Thyroid gland (tissue), 4 donors: ENCODE data around the gene FTCD. TPM values are rescaled to one million over a fixed set of nuclear protein-coding genes. Genes with fewer than 3 reads are reported as not detected.

Experiments
- DNase-seq, 2 donors: peaks; one replicate each; pipeline ENCODE4 v3.0.0-alpha.2; 2019
- H3K27ac ChIP-seq, 3 donors: fragments of 200-600 bp; sonication (generic); 1 replicate in 2 of 3; 2 replicates in 1 of 3; pipeline ENCODE4 v1.5.1; 2016 to 2019; ENCODE audit warnings: mild to moderate bottlenecking in 1 of 3, moderate library complexity in 1 of 3
- H3K27me3 ChIP-seq: fragments of 200-600 bp; sonication (generic); one replicate; pipeline ENCODE4 v1.5.1; 2019
- H3K36me3 ChIP-seq, 2 donors: fragments of 200-600 bp; sonication (generic); one replicate each; pipeline ENCODE4 v1.5.1; 2016 to 2019
- H3K4me1 ChIP-seq, 2 donors: fragments of 200-600 bp; sonication (generic); one replicate each; pipeline ENCODE4 v1.5.1; 2017 to 2019
- H3K4me3 ChIP-seq, 3 donors: fragments of 200-600 bp; sonication (generic); replicated peaks in 1 of 3; 1 replicate in 2 of 3; 2 replicates in 1 of 3; pipeline ENCODE4 v1.5.1; 2016; ENCODE audit warnings: mild to moderate bottlenecking in 1 of 3
- H3K9me3 ChIP-seq: fragments of 200-600 bp; sonication (generic); one replicate; pipeline ENCODE4 v1.5.1; 2017
- CTCF ChIP-seq, 6 experiments: fragments of 200-600 bp in 3 of 6; fragments of 450-650 bp in 3 of 6; sonication (generic) in 3 of 6; IDR thresholded peaks; one replicate each; pipeline ENCODE4 v1.5.1; 2016 to 2019; ENCODE audit warnings: antibody characterized with exemption in 6 of 6, mild to moderate bottlenecking in 2 of 6, inconsistent platforms in 1 of 6, moderate library complexity in 1 of 6
- POLR2A ChIP-seq, 2 donors: fragments of 450-650 bp; IDR thresholded peaks; one replicate each; pipeline ENCODE4 v1.6.1; 2017; ENCODE audit warnings: antibody characterized with exemption in 2 of 2, mild to moderate bottlenecking in 2 of 2, moderate library complexity in 1 of 2
- WGBS, 2 donors: methylation state at CpG; one replicate each; pipeline ENCODE4 v1.1.5; 2017; 5-methylcytosine and 5-hydroxymethylcytosine counted together
- intact Hi-C: fragments of 100-400 bp; cut with DNase I; formaldehyde crosslinking; loops from one replicate; pipeline ENCODE4 v1.15.1; 2023
- total RNA-seq, 4 donors: library from RNA; depleted of rRNA; stranded (reverse); fragments of >200 nt; gene quantifications; one replicate each; pipeline ENCODE4 v1.2.3, GENCODE V29; 2016

Gene FTCD
- total RNA-seq, 4 donors from 2014 or later, result 0.78 to 1.2 (median 0.94) TPM; not detected in 1

- H3K27ac ChIP-seq, result peak overlapping the region; percentile 52 to 62 (median 57)
- H3K9me3 ChIP-seq, result no peaks in the 10 kb centered on the region
- 88 to 89% methylated on average over 8 of the region's 8 CpGs for WGBS, 2 donors
- no peak overlapping the region for H3K4me3 ChIP-seq
- peaks cover 0 to 3% of the 10 kb centered on the region in 2 donors for H3K4me1 ChIP-seq
- no peak for TF ChIP-seq POLR2A (IDR thresholded peaks at IDR 0.05)
- TF ChIP-seq CTCF (IDR thresholded peaks at IDR 0.05), result no peak
- intact Hi-C loops, result no loop called here
- no peak for DNase-seq
- H3K36me3 ChIP-seq, result no peaks in the 10 kb centered on the region
- H3K27me3 ChIP-seq, result no peaks in the 10 kb centered on the region
These were observed 63.8 kb downstream of the FTCD start for GRCh38 chr21:46091631-46092025.

DNA sequence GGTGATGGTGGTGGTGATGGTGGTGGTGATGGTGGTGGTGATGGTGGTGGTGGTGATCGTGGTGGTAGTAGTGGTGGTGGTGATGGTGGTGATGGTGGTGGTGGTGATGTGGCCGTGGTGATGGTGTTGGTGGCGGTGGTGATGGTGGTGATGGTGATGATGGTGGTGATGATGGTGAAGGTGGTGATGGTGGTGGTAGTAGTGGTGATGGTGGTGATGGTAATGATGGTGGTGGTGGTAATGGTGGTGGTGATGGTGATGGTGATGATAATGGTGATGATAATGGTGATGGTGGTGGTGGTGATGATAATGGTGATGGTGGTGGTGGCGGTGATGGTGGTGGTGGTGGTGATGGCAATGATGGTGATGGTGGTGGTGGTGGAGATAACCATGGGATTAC lies 64.3 kb downstream of the FTCD start:
- H3K36me3 ChIP-seq, result no peaks in the 10 kb centered on the region
- H3K27me3 ChIP-seq, result no peaks in the 10 kb centered on the region
- no peak for TF ChIP-seq POLR2A (IDR thresholded peaks at IDR 0.05)
- TF ChIP-seq CTCF (IDR thresholded peaks at IDR 0.05), result no peak
- intact Hi-C loops, result no loop called here
- DNase-seq, result no peak
- no peaks in the 10 kb centered on the region for H3K9me3 ChIP-seq
- WGBS, 2 donors, result 84 to 86% methylated on average over 4 of the region's 4 CpGs
- H3K4me3 ChIP-seq, result no peak overlapping the region
- H3K4me1 ChIP-seq, result peaks cover 0 to 3% of the 10 kb centered on the region in 2 donors
- H3K27ac ChIP-seq, result no peak overlapping the region

DNA sequence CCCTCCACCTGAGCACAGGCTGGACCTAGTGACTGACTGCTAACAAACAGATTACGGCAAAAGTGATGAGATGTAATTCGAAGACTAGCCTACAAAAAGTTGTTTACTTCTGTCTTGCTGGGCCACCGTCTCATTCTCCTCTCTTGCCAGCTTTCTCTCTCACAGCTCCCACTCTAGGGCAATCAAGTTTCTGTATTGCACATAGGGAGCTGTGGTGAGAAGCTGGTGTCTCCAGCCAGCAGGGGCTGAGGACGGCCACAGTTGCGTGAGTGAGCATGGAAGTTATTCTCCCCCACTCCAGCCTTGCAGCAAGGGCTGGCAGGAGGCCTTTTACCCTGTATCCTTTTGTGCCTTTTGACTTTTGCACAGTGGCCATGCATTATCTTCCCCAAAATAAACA lies 66.1 kb downstream of the FTCD start:
- TF ChIP-seq POLR2A (IDR thresholded peaks at IDR 0.05) (no peak), CTCF (IDR thresholded peaks at IDR 0.05) (no peak)
- Histone ChIP-seq H3K4me3 (no peak overlapping the region), H3K27ac (no peak overlapping the region), H3K9me3 (no peaks in the 10 kb centered on the region), H3K4me1 (peaks cover 0 to 3% of the 10 kb centered on the region in 2 donors), H3K27me3 (no peaks in the 10 kb centered on the region), H3K36me3 (no peaks in the 10 kb centered on the region)
- intact Hi-C loops, result no loop called here
- DNase-seq, result no peak
- 69 to 78% methylated on average over 5 of the region's 5 CpGs for WGBS, 2 donors

DNA sequence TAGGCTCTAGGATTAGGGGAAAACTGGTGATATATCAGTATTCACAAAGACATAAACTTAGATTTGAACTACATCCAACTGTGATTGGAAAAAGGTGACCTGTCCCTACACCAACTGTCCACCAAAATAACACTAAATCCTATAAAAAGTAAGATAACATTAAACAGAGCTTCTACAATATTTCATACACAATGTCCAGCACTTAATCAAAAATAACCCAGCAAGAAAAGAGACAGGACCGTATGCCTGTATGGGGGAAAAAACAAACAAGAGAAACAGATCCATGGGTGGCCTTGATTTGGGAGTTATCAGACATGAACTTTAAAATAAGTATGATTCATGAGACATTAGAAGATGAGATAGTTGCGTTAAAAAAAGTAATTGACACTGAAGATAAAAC lies 67.2 kb downstream of the FTCD start:
- H3K27ac ChIP-seq, result no peak overlapping the region
- 89 to 93% methylated on average over 2 of the region's 2 CpGs for WGBS, 2 donors
- no peak overlapping the region for H3K4me3 ChIP-seq

GRCh38 chr21:46087641-46088040 lies 67.7 kb downstream of the FTCD start:
- no peak overlapping the region for H3K4me3 ChIP-seq
- no peaks in the 10 kb centered on the region for H3K9me3 ChIP-seq
- DNase-seq, result no peak
- no peak overlapping the region for H3K27ac ChIP-seq
- intact Hi-C loops, result no loop called here
- TF ChIP-seq CTCF (IDR thresholded peaks at IDR 0.05), result no peak
- TF ChIP-seq POLR2A (IDR thresholded peaks at IDR 0.05), result no peak
- H3K36me3 ChIP-seq, result no peaks in the 10 kb centered on the region
- H3K4me1 ChIP-seq, result peaks cover 0 to under 1% of the 10 kb centered on the region in 2 donors
- WGBS, 2 donors, result 72 to 86% methylated on average over 1 of the region's 1 CpG
- no peaks in the 10 kb centered on the region for H3K27me3 ChIP-seq

More for the DNA sequence above, 67.2 kb downstream of the FTCD start:
- Histone ChIP-seq H3K9me3 (no peaks in the 10 kb centered on the region), H3K36me3 (no peaks in the 10 kb centered on the region), H3K4me1 (peaks cover 0 to 3% of the 10 kb centered on the region in 2 donors), H3K27me3 (no peaks in the 10 kb centered on the region)
- TF ChIP-seq POLR2A (IDR thresholded peaks at IDR 0.05), result no peak
- TF ChIP-seq CTCF (IDR thresholded peaks at IDR 0.05), result no peak
- intact Hi-C loops, result no loop called here
- no peak for DNase-seq

Other genes with a start within 250 kb of the FTCD start
- gene COL6A1, start 173.8 kb downstream of the FTCD start, total RNA-seq, result 100 to 1,000 TPM in 3 of 4 donors, 10 to 100 TPM in 1; 96.1 to 213 (median 162) TPM
- 100 to 1,000 TPM in 3 of 4 donors, 10 to 100 TPM in 1; 79.4 to 191 (median 172) TPM for gene COL6A2, start 57.5 kb downstream of the FTCD start, total RNA-seq
- 1 to 10 TPM; 3.5 to 9.0 (median 5.8) TPM for gene SPATC1L, start 28.9 kb upstream of the FTCD start, total RNA-seq
- 10 to 100 TPM; 31.4 to 57.7 (median 42.0) TPM for gene LSS, start 73.2 kb upstream of the FTCD start, total RNA-seq
- 100 to 1,000 TPM in 1 of 4 donors, 10 to 100 TPM in 3; 65.7 to 116 (median 81.0) TPM for gene MCM3AP, start 130.0 kb upstream of the FTCD start, total RNA-seq
- 10 to 100 TPM; 12.6 to 25.4 (median 21.0) TPM for gene YBEY, start 130.8 kb upstream of the FTCD start, total RNA-seq
- 1 to 10 TPM in 3 of 4 donors, under 1 TPM in 1; 0.89 to 2.2 (median 1.7) TPM for gene C21orf58, start 168.3 kb upstream of the FTCD start, total RNA-seq
- gene PCNT, start 168.6 kb upstream of the FTCD start, total RNA-seq, result 10 to 100 TPM; 23.9 to 36.6 (median 33.2) TPM